ENCODE results near the gene STAT6.

- TF ChIP-seq CTCF (IDR thresholded peaks at IDR 0.05) (peak in 6 of 7 experiments; percentile 40 to 65 (median 48)), POLR2A (IDR thresholded peaks at IDR 0.05) (no peak)
Observed at GRCh38 chr12:57093415-57094207, 17.6 kb downstream of the STAT6 start.
